ENCODE results near the gene GPN3. TPM values are rescaled to one million over a fixed set of nuclear protein-coding genes. Genes with fewer than 3 reads are reported as not detected.
"Not testable (repeated sequence)": the region's sequence is repeated elsewhere in the genome, so short reads cannot be mapped to it uniquely, and the experiment has no call there.

The GPN3 gene
- total RNA-seq, 4 donors from 2014 or later, result 18.5 to 39.0 (median 25.9) TPM

DNA sequence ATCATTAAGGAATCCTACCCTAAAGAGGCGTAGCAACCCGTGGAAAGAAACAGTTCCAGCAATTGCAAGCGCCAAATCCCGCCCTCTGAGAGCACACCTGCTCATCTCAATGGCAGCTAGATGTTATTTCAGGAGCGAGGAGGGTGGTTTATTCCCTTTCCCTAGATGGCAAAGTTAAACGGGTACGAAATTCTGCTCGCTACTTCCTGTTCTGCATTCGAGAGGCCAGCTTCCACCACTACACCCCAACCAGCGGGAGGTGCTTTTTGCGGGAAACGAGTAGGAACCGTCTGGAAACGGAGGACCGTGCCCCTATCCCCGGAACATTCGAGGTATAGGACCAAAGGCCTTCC, 33.3 kb upstream of the GPN3 start:
- no peaks in the 10 kb centered on the region for H3K9me3 ChIP-seq
- no peak for DNase-seq (ENCODE audit: extremely low spot score)
- WGBS, result 0% methylated on average over 7 of the region's 17 CpGs
- H3K27me3 ChIP-seq, result no peaks in the 10 kb centered on the region
- peak overlapping the region; percentile 92 to 97 (median 96) for H3K27ac ChIP-seq (replicated peaks in 1 of 4)
- peaks cover 35 to 49% (median 45%) of the 10 kb centered on the region in 4 donors for H3K4me1 ChIP-seq
- intact Hi-C loops (cut with DNase I), result no loop called here
- peak overlapping the region; percentile 87 to 98 (median 93) for H3K4me3 ChIP-seq
- H3K36me3 ChIP-seq, result peaks cover 0 to 12% (median 0%) of the 10 kb centered on the region in 4 donors
- TF ChIP-seq CTCF (IDR thresholded peaks at IDR 0.05) (no peak), POLR2A (IDR thresholded peaks at IDR 0.05; ENCODE audit: low read depth) (no peak), POLR2AphosphoS5 (IDR thresholded peaks at IDR 0.05) (peak in 1 of 2 donors; percentile 40), EP300 (IDR thresholded peaks at IDR 0.05) (no peak)

- intact Hi-C loops (cut with DNase I), result no loop called here
- Histone ChIP-seq H3K9me3 (no peaks in the 10 kb centered on the region), H3K27ac (replicated peaks in 1 of 4) (peak overlapping the region; percentile 53 to 97 (median 76)), H3K4me1 (peaks cover 35 to 49% (median 45%) of the 10 kb centered on the region in 4 donors), H3K4me3 (no peak overlapping the region), H3K36me3 (peaks cover 11 to 35% (median 21%) of the 10 kb centered on the region in 4 donors), H3K27me3 (no peaks in the 10 kb centered on the region)
- TF ChIP-seq POLR2AphosphoS5 (IDR thresholded peaks at IDR 0.05) (peak; percentile 9 to 45), CTCF (IDR thresholded peaks at IDR 0.05) (no peak)
- no peak for DNase-seq (ENCODE audit: extremely low spot score)
- WGBS, result 60% methylated on average over 4 of the region's 4 CpGs
Measured at GRCh38 chr12:110498984-110499706, 31.1 kb upstream of the GPN3 start.

GRCh38 chr12:110475426-110475825, 7.4 kb upstream of the GPN3 start:
- no peak for DNase-seq (ENCODE audit: extremely low spot score)
- 97% methylated on average over 7 of the region's 7 CpGs for WGBS
- Histone ChIP-seq H3K4me1 (no peaks in the 10 kb centered on the region), H3K36me3 (peaks cover 0 to 20% (median 3%) of the 10 kb centered on the region in 4 donors), H3K27me3 (no peaks in the 10 kb centered on the region), H3K4me3 (no peak overlapping the region), H3K9me3 (no peaks in the 10 kb centered on the region), H3K27ac (replicated peaks in 1 of 4) (no peak overlapping the region)
- TF ChIP-seq CTCF (IDR thresholded peaks at IDR 0.05) (no peak), POLR2A (IDR thresholded peaks at IDR 0.05; ENCODE audit: low read depth) (no peak), EP300 (IDR thresholded peaks at IDR 0.05) (no peak), POLR2AphosphoS5 (IDR thresholded peaks at IDR 0.05) (no peak)
- intact Hi-C loops (cut with DNase I), result no loop called here

DNA sequence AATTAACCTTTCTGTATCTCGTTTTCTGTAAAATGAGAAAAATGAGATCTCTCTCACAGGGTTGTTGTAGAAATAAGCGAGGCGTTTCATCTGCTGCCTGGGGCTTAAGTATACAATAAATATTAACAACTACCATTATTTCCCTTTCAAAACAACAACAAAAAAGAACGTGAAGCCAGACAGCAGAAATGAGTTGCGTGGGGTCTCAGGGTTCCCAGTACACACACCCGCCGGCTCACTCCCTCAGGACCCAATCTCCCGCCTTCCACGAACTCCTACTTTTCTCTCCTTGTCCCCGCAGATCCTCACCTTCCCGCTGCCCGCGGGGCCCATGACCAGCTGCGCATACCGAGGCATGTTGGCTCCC, 227 bp downstream of the GPN3 start:
- H3K4me3 ChIP-seq, result peak overlapping the region; percentile 77 to 91 (median 82)
- no peak for DNase-seq (ENCODE audit: extremely low spot score)
- intact Hi-C loops (cut with DNase I), result loop anchor here (2.0 to 5.0 kb wide), 2 partner anchors 35 to 134 kb away; partner anchors contain the start of genes RAD9B and VPS29
- WGBS, result 0% methylated on average over 15 of the region's 15 CpGs
- H3K36me3 ChIP-seq, result peaks cover 7 to 25% (median 22%) of the 10 kb centered on the region in 4 donors
- H3K9me3 ChIP-seq, result no peaks in the 10 kb centered on the region
- peak; percentile 78 for TF ChIP-seq POLR2A (IDR thresholded peaks at IDR 0.05; ENCODE audit: low read depth)
- TF ChIP-seq EP300 (IDR thresholded peaks at IDR 0.05), result no peak
- H3K27ac ChIP-seq (replicated peaks in 1 of 4), result peak overlapping the region; percentile 94 to 100 (median 96)
- H3K27me3 ChIP-seq, result no peaks in the 10 kb centered on the region
- peaks cover 16 to 36% (median 28%) of the 10 kb centered on the region in 4 donors for H3K4me1 ChIP-seq

DNA sequence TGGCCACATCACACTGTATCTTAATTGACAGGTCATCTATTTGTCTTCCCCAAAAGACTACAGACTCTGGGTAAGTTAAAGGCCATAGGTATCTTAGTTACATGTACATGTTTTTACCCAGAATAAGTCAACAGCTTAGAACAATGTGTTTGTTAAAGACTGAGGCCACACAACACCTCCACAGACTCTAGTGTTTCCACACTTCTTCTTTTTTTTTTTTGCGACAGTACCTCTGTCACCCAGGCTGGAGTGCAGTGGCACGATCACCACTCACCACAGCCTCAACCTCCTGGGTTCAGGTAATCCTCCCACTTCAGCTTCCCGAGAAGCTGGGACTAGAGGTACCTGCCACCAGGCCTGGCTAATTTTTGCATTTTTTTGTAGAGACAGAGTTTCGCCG, 1.3 kb downstream of the GPN3 start:
- no peak for TF ChIP-seq POLR2A (IDR thresholded peaks at IDR 0.05; ENCODE audit: low read depth)
- no peak for TF ChIP-seq CTCF (IDR thresholded peaks at IDR 0.05)
- no peak for TF ChIP-seq EP300 (IDR thresholded peaks at IDR 0.05)
- no peak for TF ChIP-seq POLR2AphosphoS5 (IDR thresholded peaks at IDR 0.05)
- Histone ChIP-seq H3K4me3 (peak overlapping the region; percentile 77 to 91 (median 82)), H3K27me3 (no peaks in the 10 kb centered on the region), H3K36me3 (peaks cover 7 to 36% (median 33%) of the 10 kb centered on the region in 4 donors), H3K4me1 (peaks cover 16 to 36% (median 28%) of the 10 kb centered on the region in 4 donors), H3K9me3 (no peaks in the 10 kb centered on the region), H3K27ac (replicated peaks in 1 of 4) (peak overlapping the region in 1 of 4 donors; percentile 94)
- WGBS, result 69% methylated on average over 5 of the region's 5 CpGs
- intact Hi-C loops (cut with DNase I), result loop anchor here (5.0 kb wide), 1 partner anchor 136 kb away; no protein-coding TSS in a partner anchor
- no peak for DNase-seq (ENCODE audit: extremely low spot score)

GRCh38 chr12:110465765-110466164, 2.3 kb downstream of the GPN3 start:
- not testable (repeated sequence) for H3K9me3 ChIP-seq; H3K27me3 ChIP-seq; H3K4me3 ChIP-seq; DNase-seq (ENCODE audit: extremely low spot score); H3K27ac ChIP-seq (replicated peaks in 1 of 4)
- H3K4me1 ChIP-seq, result peaks cover 16 to 36% (median 28%) of the 10 kb centered on the region in 4 donors
- H3K36me3 ChIP-seq, result peaks cover 7 to 46% (median 40%) of the 10 kb centered on the region in 4 donors
- intact Hi-C loops (cut with DNase I), result loop anchor here (5.0 kb wide), 1 partner anchor 137 kb away; no protein-coding TSS in a partner anchor
- 89% methylated on average over 11 of the region's 11 CpGs for WGBS

Data from esophagus muscularis mucosa (tissue), 4 donors.